Measurements from ENCODE around the gene REC8. TPM values are rescaled to one million over a fixed set of nuclear protein-coding genes. Genes with fewer than 3 reads are reported as not detected.

REC8 gene
- total RNA-seq, 1 experiment from 2014 or later, result 1.4 TPM

GRCh38 chr14:24226473-24226872, 54.6 kb downstream of the REC8 start:
- no peak for DNase-seq (ENCODE audit: extremely low read depth, low read depth)

DNA sequence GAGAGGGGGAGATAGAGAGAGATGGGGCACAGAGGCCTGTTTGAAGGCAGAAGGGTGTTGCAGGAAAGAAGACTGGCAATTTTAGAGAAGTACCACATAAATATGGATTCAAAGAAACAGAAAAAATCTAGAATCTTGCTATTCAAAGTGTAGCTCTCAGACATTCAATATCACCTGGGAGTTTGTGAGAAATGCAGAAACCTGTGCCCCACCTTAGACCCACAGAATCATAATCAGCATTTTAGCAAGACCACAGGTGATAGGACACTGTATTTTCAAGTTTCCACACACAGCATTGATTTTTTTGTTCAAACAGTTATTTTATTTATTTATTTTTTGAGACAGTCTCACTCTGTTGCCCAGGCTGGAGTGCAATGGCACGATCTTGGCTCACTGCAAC, 57.0 kb downstream of the REC8 start:
- no peak for DNase-seq (ENCODE audit: extremely low read depth, low read depth)

Small RNAs within 50 kb of the gene (small RNA-seq; reads per million reads assigned to genes)
- gene AL136295.4 (0 to 0.02 reads per million in 2 experiments), gene CHMP4A (0 to 0.06 reads per million in 2 experiments), gene IPO4 (0 to 0.18 reads per million in 2 experiments), gene IRF9 (0 reads per million in 2 experiments), gene MDP1 (0 reads per million in 2 experiments), gene RNA5SP383 (0.04 to 0.23 reads per million in 2 experiments)

Other genes starting within 250 kb of the REC8 start
- gene DHRS4, start 218.3 kb upstream of the REC8 start, total RNA-seq (2014; rRNA removed; shearing (Covaris generic)), result 39.0 and 39.2 TPM in 2 replicates
- 19.4 and 21.7 TPM in 2 replicates for gene DHRS4L2, start 183.2 kb upstream of the REC8 start, total RNA-seq (2014; rRNA removed; shearing (Covaris generic))
- gene CARMIL3, start 120.1 kb upstream of the REC8 start, total RNA-seq (2014; rRNA removed; shearing (Covaris generic)), result 1.1 and 1.7 TPM in 2 replicates
- not detected in 2 replicates for gene CPNE6, start 100.5 kb upstream of the REC8 start, total RNA-seq (2014; rRNA removed; shearing (Covaris generic))
- 35.8 and 40.8 TPM in 2 replicates for gene PCK2, start 77.8 kb upstream of the REC8 start, total RNA-seq (2014; rRNA removed; shearing (Covaris generic))
- 49.6 and 54.1 TPM in 2 replicates for gene DCAF11, start 57.3 kb upstream of the REC8 start, total RNA-seq (2014; rRNA removed; shearing (Covaris generic))
- 1.4 and 1.6 TPM in 2 replicates for gene NRL, start 57.1 kb upstream of the REC8 start, total RNA-seq (2014; rRNA removed; shearing (Covaris generic))
- 0.45 and 0.84 TPM in 2 replicates for gene FITM1, start 41.4 kb upstream of the REC8 start, total RNA-seq (2014; rRNA removed; shearing (Covaris generic))
- 160 and 177 TPM in 2 replicates for gene PSME1, start 35.9 kb upstream of the REC8 start, total RNA-seq (2014; rRNA removed; shearing (Covaris generic))
- 29.6 and 33.5 TPM in 2 replicates for gene EMC9, start 30.5 kb upstream of the REC8 start, total RNA-seq (2014; rRNA removed; shearing (Covaris generic))
- 204 and 205 TPM in 2 replicates for gene PSME2, start 25.5 kb upstream of the REC8 start, total RNA-seq (2014; rRNA removed; shearing (Covaris generic))
- 32.0 and 35.1 TPM in 2 replicates for gene RNF31, start 24.6 kb upstream of the REC8 start, total RNA-seq (2014; rRNA removed; shearing (Covaris generic))
- 14.9 and 16.8 TPM in 2 replicates for gene IRF9, start 10.8 kb upstream of the REC8 start, total RNA-seq (2014; rRNA removed; shearing (Covaris generic))
- gene IPO4, start 16.7 kb downstream of the REC8 start, total RNA-seq (2014; rRNA removed; shearing (Covaris generic)), result 38.9 and 48.8 TPM in 2 replicates
- gene TM9SF1, start 23.4 kb downstream of the REC8 start, total RNA-seq (2014; rRNA removed; shearing (Covaris generic)), result 61.4 and 63.5 TPM in 2 replicates
- 0.20 TPM in 1 of 2 replicates, not detected in the other for gene TSSK4, start 33.6 kb downstream of the REC8 start, total RNA-seq (2014; rRNA removed; shearing (Covaris generic))
- 51.2 and 82.4 TPM in 2 replicates for gene CHMP4A, start 41.4 kb downstream of the REC8 start, total RNA-seq (2014; rRNA removed; shearing (Covaris generic))
- 15.0 and 20.2 TPM in 2 replicates for gene MDP1, start 44.0 kb downstream of the REC8 start, total RNA-seq (2014; rRNA removed; shearing (Covaris generic))
- gene NEDD8, start 60.3 kb downstream of the REC8 start, total RNA-seq (2014; rRNA removed; shearing (Covaris generic)), result 207 and 223 TPM in 2 replicates
- gene GMPR2, start 60.8 kb downstream of the REC8 start, total RNA-seq (2014; rRNA removed; shearing (Covaris generic)), result 88.7 and 89.5 TPM in 2 replicates
- 46.9 and 48.7 TPM in 2 replicates for gene TINF2, start 70.5 kb downstream of the REC8 start, total RNA-seq (2014; rRNA removed; shearing (Covaris generic))
- 5.2 TPM in 2 replicates for gene TGM1, start 91.1 kb downstream of the REC8 start, total RNA-seq (2014; rRNA removed; shearing (Covaris generic))
- 32.2 and 34.2 TPM in 2 replicates for gene RABGGTA, start 99.5 kb downstream of the REC8 start, total RNA-seq (2014; rRNA removed; shearing (Covaris generic))
- gene DHRS1, start 127.7 kb downstream of the REC8 start, total RNA-seq (2014; rRNA removed; shearing (Covaris generic)), result 8.5 and 9.6 TPM in 2 replicates
- gene NOP9, start 127.8 kb downstream of the REC8 start, total RNA-seq (2014; rRNA removed; shearing (Covaris generic)), result 16.2 and 16.6 TPM in 2 replicates
- not detected in 2 replicates for gene CIDEB, start 135.9 kb downstream of the REC8 start, total RNA-seq (2014; rRNA removed; shearing (Covaris generic))
- gene LTB4R2, start 138.1 kb downstream of the REC8 start, total RNA-seq (2014; rRNA removed; shearing (Covaris generic)), result 7.7 and 8.6 TPM in 2 replicates
- gene LTB4R, start 139.4 kb downstream of the REC8 start, total RNA-seq (2014; rRNA removed; shearing (Covaris generic)), result 11.1 and 13.4 TPM in 2 replicates
- gene ADCY4, start 163.0 kb downstream of the REC8 start, total RNA-seq (2014; rRNA removed; shearing (Covaris generic)), result 0.40 TPM in 1 of 2 replicates, not detected in the other
- not detected in 2 replicates for gene RIPK3, start 167.9 kb downstream of the REC8 start, total RNA-seq (2014; rRNA removed; shearing (Covaris generic))
- gene NFATC4, start 196.1 kb downstream of the REC8 start, total RNA-seq (2014; rRNA removed; shearing (Covaris generic)), result 17.7 and 23.6 TPM in 2 replicates
- 0.12 and 0.17 TPM in 2 replicates for gene NYNRIN, start 226.9 kb downstream of the REC8 start, total RNA-seq (2014; rRNA removed; shearing (Covaris generic))